Muscle layer of duodenum (tissue), 2 donors: Measurements from ENCODE around the gene GCH1.
A peak's percentile ranks its signal among the peaks of the same experiment; 100 is the strongest.
"Not testable (repeated sequence)": the region's sequence is repeated elsewhere in the genome, so short reads cannot be mapped to it uniquely, and the experiment has no call there.

ENCODE experiments used
- H3K27ac ChIP-seq: one replicate; pipeline ENCODE4 v1.7.0; 2013; ENCODE audit warnings: mild to moderate bottlenecking, low read length
- H3K27me3 ChIP-seq: one replicate; pipeline ENCODE4 v1.7.0; 2013; ENCODE audit warnings: low read depth, mild to moderate bottlenecking, control low read depth, low read length
- H3K36me3 ChIP-seq, 2 donors: one replicate each; pipeline ENCODE4 v1.7.0; 2013; ENCODE audit warnings: low read length in 2 of 2, control low read depth in 1 of 2, mild to moderate bottlenecking in 1 of 2; ENCODE audit not compliant: insufficient read depth in 2 of 2, control insufficient read depth in 1 of 2
- H3K4me1 ChIP-seq, 2 donors: one replicate each; pipeline ENCODE4 v1.7.0; 2013; ENCODE audit warnings: low read length in 2 of 2, mild to moderate bottlenecking in 2 of 2, control low read depth in 1 of 2, moderate library complexity in 1 of 2; ENCODE audit not compliant: insufficient read depth in 2 of 2, control insufficient read depth in 1 of 2
- H3K4me3 ChIP-seq, 2 donors: one replicate each; pipeline ENCODE4 v1.7.0; 2013; ENCODE audit warnings: low read length in 2 of 2, low read depth in 1 of 2, mild to moderate bottlenecking in 1 of 2
- H3K9me3 ChIP-seq, 2 donors: one replicate each; pipeline ENCODE4 v1.7.0; 2013; ENCODE audit warnings: low read length in 2 of 2, control low read depth in 1 of 2, mild to moderate bottlenecking in 1 of 2; ENCODE audit not compliant: control insufficient read depth in 1 of 2
- donor health status: healthy.

The GCH1 gene

GRCh38 chr14:54882521-54882920 is 20.1 kb downstream of the GCH1 start:
- no peaks in the 10 kb centered on the region for H3K36me3 ChIP-seq
- H3K27ac ChIP-seq: peak overlapping the region; percentile 76
- no peaks in the 10 kb centered on the region for H3K27me3 ChIP-seq
- peak overlapping the region in 1 of 2 donors; percentile 70 for H3K4me3 ChIP-seq
- H3K4me1 ChIP-seq: peaks cover 0 to 3% of the 10 kb centered on the region in 2 donors
- H3K9me3 ChIP-seq: no peaks in the 10 kb centered on the region

- peak overlapping the region; percentile 76 for H3K27ac ChIP-seq
- H3K4me1 ChIP-seq: peaks cover 0 to 3% of the 10 kb centered on the region in 2 donors
- peak overlapping the region; percentile 56 to 70 for H3K4me3 ChIP-seq
Measured at GRCh38 chr14:54881761-54882401, 20.7 kb downstream of the GCH1 start.

GRCh38 chr14:54881235-54881760 is 21.3 kb downstream of the GCH1 start:
- Histone ChIP-seq H3K27ac (peak overlapping the region; percentile 76), H3K36me3 (no peaks in the 10 kb centered on the region), H3K4me3 (peak overlapping the region; percentile 56 to 70), H3K27me3 (no peaks in the 10 kb centered on the region), H3K9me3 (no peaks in the 10 kb centered on the region), H3K4me1 (peaks cover 0 to 3% of the 10 kb centered on the region in 2 donors)

More at GRCh38 chr14:54881761-54882401, 20.7 kb downstream of the GCH1 start:
- H3K27me3 ChIP-seq: no peaks in the 10 kb centered on the region
- H3K36me3 ChIP-seq: no peaks in the 10 kb centered on the region
- H3K9me3 ChIP-seq: no peaks in the 10 kb centered on the region

- Histone ChIP-seq H3K27me3 (no peaks in the 10 kb centered on the region), H3K27ac (no peak overlapping the region), H3K4me3 (no peak overlapping the region), H3K9me3 (no peaks in the 10 kb centered on the region), H3K4me1 (peaks cover 0 to 3% of the 10 kb centered on the region in 2 donors), H3K36me3 (no peaks in the 10 kb centered on the region)
Measured at GRCh38 chr14:54877703-54878021, 25.0 kb downstream of the GCH1 start.

GRCh38 chr14:54877015-54877702 is 25.5 kb downstream of the GCH1 start:
- H3K27me3 ChIP-seq: no peaks in the 10 kb centered on the region
- no peaks in the 10 kb centered on the region for H3K36me3 ChIP-seq
- H3K4me1 ChIP-seq: peaks cover 0 to 3% of the 10 kb centered on the region in 2 donors
- no peaks in the 10 kb centered on the region for H3K9me3 ChIP-seq
- H3K4me3 ChIP-seq: no peak overlapping the region
- H3K27ac ChIP-seq: no peak overlapping the region

- not testable (repeated sequence) for H3K4me3 ChIP-seq, H3K36me3 ChIP-seq, H3K9me3 ChIP-seq, H3K27me3 ChIP-seq, H3K27ac ChIP-seq, H3K4me1 ChIP-seq
Measured at GRCh38 chr14:54875648-54876047, 27.0 kb downstream of the GCH1 start.

GRCh38 chr14:54870154-54871090 is 32.2 kb downstream of the GCH1 start:
- H3K36me3 ChIP-seq, H3K4me1 ChIP-seq, H3K27ac ChIP-seq, H3K9me3 ChIP-seq, H3K27me3 ChIP-seq: not testable (repeated sequence)
- H3K4me3 ChIP-seq: peak overlapping the region in 1 of 2 donors; percentile 59

- Histone ChIP-seq H3K4me3 (no peak overlapping the region), H3K4me1 (no peaks in the 10 kb centered on the region), H3K27ac (no peak overlapping the region), H3K9me3 (no peaks in the 10 kb centered on the region), H3K36me3 (no peaks in the 10 kb centered on the region), H3K27me3 (no peaks in the 10 kb centered on the region)
Measured at GRCh38 chr14:54867011-54867410, 35.6 kb downstream of the GCH1 start.

- Histone ChIP-seq H3K27me3 (no peaks in the 10 kb centered on the region), H3K4me3 (no peak overlapping the region), H3K4me1 (no peaks in the 10 kb centered on the region), H3K9me3 (no peaks in the 10 kb centered on the region), H3K36me3 (no peaks in the 10 kb centered on the region), H3K27ac (no peak overlapping the region)
Measured at GRCh38 chr14:54866588-54866987, 36.0 kb downstream of the GCH1 start.

GRCh38 chr14:54864526-54864925 is 38.1 kb downstream of the GCH1 start:
- Histone ChIP-seq H3K4me1 (no peaks in the 10 kb centered on the region), H3K27ac (no peak overlapping the region), H3K36me3 (peaks cover 0 to under 1% of the 10 kb centered on the region in 2 donors), H3K9me3 (no peaks in the 10 kb centered on the region), H3K4me3 (no peak overlapping the region), H3K27me3 (no peaks in the 10 kb centered on the region)

- H3K4me1 ChIP-seq: peaks cover 5 to 8% of the 10 kb centered on the region in 2 donors
- no peak overlapping the region for H3K27ac ChIP-seq
- peaks cover 0 to 8% of the 10 kb centered on the region in 2 donors for H3K36me3 ChIP-seq
- no peaks in the 10 kb centered on the region for H3K27me3 ChIP-seq
- no peak overlapping the region for H3K4me3 ChIP-seq
- H3K9me3 ChIP-seq: no peaks in the 10 kb centered on the region
Measured at GRCh38 chr14:54857830-54858269, 44.8 kb downstream of the GCH1 start.
